Hematopoietic multipotent progenitor cell treated with erythropoietin and hydrocortisone succinate and interleukin-3 and kit ligand, for 8 days (in vitro differentiated cells): Measurements from ENCODE around the gene SNX6.
"Not testable (repeated sequence)": the region's sequence is repeated elsewhere in the genome, so short reads cannot be mapped to it uniquely, and the experiment has no call there.

Experiments used
- DNase-seq: peaks from one replicate; pipeline ENCODE4 v3.0.0-alpha.2; 2015

Gene SNX6

DNA sequence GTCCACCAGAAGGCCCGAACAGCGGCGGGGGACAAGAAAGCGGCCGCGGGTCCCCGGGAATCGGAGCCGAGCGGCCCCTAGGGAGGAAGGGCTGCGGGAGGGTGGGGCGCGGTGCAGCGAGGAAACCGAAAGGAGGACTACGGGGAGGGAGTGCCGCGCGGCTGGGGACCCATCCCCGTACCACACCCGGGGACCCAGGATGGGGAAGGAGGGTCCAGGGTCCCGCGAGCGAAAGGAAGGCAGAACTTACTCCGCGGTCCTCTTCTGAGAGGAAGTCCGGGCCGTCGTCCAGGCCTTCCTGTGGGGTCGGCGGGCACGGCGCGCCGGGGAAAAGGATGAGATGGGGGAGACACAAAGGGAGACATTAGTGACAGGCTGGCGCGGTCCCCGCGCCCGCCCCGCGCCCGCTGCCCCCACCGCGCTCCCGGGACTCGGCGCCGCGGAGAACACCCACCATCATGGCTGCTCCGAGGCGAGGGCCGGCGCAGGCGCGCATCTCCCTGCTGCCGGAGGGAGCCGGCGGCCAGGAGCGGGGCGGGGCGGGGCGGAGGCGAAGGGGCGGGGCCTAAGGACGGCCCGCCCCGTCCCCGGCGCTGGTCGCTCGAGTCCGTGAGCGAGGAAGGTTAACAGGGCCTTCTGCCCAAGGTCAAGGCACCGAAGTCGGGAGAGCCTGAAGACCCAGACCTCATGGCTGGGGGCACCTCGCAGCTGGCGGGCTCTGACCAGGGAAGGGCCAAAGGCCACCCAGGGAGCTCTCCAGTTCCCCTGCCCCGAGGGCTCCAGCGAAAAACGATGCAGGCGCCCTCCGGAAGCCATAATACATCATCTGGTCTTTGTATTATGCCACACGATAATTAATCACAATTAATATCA lies at the start of gene SNX6:
SNX6 (minus strand) TSS at position 492 of the 873 bp plus-strand sequence; CDS start at position 460, 32 bp downstream.
- DNase-seq = peak; percentile 78

DNA sequence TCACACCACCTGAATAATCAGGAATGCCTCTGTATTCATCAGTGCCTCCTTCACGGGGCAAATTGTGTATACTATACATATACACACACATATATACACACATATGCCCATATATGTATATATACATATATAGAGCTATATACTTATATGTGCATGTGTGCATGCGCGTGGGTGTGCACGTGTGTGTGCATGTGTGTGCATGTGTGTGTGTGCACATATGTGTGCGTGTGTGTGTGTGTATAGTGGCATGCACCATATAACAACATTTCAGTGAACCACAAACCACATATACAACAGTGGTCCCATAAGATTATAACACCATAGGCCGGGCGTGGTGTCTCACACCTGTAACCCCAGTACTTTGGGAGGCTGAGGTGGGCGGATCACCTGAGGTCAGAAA lies 48.8 kb upstream of the SNX6 start:
- DNase-seq = no peak

DNA sequence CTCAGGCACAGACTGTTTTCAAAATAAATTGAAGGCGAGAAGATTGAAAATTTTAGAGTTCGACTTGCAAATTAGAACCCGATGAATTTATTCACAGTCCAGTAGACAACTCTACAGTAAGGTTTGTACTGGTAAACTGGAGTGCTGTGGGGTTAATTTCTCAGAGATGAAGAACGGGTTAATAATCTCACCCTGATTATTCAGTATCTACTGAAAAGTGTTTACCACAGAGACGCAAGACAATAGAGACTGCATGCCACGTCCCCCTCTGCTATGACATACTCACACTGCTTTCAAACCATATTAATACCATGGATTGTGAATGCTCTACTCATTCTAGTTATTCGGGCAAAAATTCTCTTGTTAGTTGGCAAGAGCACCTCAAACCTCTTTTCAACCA lies 48.4 kb upstream of the SNX6 start:
- no peak for DNase-seq

DNA sequence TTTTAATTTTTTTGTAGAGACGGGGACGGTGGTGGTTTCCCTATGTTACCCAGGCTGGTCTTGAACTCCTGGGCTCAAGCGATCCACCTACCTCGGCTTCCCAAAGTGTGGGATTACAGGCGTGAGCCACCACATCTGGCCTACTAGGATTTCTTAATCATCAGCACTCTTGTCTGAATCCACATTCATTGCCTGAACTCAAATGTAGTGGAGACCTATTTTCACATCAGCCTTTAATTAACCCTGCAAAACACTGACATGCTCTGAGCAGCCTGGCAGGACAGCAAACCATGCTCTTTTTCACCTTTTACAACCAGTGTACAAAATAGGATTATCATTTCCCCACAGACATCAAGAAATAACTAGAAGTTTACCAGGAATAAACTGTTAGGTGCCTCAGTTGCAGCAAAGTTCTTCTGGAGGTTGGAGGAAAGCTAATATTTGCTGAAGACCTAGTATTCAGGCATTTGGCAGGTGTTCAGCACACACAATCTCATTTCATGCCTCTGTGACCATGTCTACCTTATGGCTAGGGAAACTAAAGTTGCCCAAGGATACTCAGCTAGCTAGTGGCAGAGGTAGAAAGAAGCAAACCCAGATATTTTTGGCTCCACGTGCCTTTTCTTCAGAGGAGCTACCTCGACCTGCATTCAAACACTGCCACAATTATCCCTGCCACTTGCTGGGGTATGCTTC lies 46.7 kb upstream of the SNX6 start:
- no peak for DNase-seq

DNA sequence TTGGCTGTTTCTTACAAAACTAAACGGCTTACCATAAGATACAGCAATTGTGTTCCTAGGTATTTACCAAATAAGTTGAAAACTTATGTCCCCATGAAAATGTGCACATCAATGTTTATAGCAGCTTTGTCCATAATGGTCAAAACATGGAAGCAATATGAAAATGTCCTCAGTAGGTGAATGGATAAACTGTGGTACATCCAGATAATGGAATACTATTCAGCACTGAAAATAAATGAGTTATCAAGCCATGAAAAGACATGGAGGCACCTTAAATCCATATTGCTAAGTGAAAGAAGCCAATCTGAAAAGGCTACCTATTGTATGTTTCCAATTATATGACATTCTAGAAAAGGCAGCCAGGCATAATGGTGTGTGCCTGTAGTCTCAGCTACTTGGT lies 43.8 kb upstream of the SNX6 start:
- DNase-seq = no peak

DNA sequence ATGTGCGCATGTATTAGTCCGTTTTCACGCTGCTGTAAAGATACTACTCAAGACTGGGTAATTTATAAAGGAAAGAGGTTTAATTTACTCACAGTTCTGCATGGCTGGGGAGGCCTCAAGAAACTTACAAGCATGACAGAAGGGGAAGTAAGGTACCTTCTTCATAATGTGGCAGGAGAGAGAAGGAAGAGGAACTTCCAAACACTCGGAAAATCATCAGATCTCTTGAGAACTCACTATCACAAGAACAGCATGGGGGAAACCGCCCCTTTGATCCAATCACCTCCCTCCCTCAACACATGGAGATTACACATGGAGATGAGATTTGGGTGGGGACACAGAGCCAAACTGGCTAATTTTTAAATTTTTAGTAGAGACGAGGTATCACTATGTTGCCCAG lies 41.8 kb upstream of the SNX6 start:
- no peak for DNase-seq

DNA sequence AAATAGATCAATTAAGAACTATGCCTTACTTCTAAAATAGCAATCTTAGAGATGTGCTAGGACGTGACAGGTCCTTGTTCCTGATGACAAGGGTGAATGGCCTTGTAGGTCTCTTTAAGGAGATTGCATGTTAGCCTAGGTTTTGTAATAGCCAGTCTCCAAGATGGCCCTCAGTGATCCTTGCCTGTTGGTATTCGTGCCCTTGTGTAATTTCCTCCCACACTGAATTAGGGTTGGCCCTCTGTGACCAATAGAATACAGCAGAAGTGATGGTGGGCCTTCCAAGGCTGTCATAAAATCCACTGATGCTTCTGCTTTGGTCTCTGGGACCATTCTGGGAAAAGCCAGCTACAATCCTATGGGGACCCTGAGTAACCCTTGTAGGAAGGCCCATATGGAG lies 38.2 kb upstream of the SNX6 start:
- DNase-seq = no peak

DNA sequence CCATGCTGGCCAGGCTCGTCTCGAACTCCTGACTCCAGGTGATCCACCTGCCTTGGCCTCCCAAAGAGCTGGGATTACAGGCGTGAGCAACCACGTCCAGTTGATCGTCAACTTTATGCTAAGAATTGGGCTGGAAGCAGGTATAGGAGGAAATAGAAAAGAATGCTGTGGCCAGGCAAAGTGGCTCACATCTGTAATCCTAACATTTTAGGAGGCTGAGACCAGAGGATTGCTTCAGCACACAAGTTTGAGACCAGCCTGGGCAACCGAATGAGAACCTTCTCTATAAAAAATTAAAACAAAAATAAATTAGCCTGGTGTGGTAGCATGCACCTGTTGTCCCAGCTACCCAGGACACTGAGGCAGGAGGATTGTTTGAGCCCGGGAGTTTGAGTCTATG lies 37.1 kb upstream of the SNX6 start:
- DNase-seq = no peak

DNA sequence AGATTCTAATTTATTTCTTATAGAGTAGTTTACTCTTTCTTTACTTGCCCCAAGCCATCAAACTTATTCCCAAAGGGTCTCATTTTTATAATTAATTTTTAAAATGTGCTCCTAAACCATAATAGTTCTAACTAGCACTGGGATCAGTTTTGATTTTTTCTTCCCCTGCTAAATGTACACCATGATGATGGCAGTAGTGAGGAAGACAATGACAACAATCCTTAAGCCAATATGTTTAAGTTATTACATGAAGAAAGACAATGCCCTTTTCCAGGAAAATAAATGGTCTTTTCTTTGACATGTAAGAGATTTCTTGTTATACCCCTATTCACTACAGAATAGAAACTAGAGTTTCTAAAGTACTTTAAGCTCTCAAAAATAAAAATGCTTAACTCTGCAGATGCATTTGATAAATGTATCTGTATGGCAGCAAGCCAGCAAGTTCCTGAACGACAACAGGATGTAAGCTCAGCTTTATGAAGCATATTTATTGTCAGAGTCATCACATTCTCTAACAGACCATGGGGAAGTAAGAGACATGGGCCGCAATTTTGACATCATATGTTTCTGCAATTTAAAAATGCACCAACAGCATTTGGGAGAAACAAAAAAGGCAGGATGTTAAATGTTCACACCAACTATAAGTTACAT lies 36.0 kb upstream of the SNX6 start:
- peak; percentile 17 for DNase-seq

DNA sequence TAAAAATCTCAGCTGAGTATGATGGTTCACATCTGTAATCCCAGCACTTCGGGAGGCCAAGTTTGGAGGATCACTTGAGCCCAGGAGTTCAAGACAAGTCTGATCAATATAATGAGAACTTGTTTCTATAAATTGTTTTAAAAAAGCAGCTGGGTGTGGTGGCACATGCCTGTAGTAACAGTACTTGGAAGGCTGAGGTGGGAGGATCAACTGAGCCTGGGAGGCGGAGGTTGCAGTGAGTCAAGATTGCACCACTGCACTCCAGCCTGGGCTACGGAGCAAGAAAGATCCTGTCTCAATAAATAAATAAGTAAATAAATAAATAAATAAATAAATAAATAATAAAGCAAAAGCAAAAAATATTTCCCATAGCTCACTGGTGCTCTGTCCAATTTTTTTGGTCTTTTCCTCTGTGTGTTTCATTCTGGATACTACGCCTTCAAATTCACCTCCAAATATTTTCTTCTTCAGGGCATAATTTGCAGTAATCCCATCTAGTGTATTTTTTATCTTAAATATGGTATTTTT lies 32.7 kb upstream of the SNX6 start:
- no peak for DNase-seq

DNA sequence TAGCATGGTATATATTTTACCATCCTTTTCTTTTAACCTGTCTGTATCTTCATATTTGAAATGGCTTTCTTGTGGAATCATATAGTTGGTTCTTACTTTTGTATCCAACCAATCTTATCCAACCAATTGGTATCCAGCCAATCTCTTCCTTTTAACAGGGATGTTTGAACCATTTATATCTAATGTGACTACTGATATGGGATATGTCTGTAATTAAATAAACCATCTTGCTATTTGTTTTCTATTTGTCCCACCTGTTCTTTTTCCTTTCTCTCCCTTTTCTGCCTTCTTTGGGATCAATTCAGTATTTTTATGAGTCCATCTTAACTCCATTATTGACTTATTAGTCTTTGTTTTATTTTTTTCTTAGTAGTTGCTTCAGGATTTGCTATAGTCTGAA lies 30.8 kb upstream of the SNX6 start:
- no peak for DNase-seq

DNA sequence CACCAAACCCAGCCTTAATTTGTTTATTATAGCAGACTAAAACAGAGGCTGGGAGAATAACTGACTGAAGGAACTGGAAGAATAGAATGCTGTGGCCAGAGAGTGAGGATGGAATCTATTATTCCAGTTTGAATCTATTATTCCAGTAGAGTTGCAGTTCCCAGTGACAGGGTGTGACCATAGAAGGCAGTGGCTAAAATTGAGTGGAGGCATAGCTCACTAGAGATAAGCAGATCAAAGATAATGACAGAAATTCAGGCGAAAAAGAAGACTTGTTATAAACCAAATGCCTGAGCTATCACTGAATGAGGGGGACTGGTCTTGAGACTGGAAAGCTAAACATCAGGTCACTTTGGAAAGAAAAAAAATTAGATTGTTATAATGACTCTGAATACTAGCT lies 26.0 kb upstream of the SNX6 start:
- no peak for DNase-seq

DNA sequence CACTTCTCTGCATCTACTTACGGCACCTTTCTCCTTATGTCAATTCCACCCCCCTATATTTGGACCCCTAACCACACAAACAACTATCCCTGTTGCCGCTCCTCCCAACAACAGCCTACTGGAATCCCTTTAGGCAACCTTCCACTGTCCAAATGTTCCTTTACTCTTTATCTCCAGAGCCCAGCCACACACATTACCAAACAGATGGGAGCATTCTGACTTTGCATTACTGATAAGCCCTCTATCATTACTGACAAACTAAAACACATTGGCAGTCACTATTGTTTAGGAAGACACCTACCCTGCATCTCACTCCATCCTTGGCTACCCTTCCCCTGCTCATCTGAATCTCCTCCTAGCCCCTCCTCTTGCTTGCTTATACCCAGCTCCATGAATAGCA lies 23.1 kb upstream of the SNX6 start:
- DNase-seq = peak; percentile 92

DNA sequence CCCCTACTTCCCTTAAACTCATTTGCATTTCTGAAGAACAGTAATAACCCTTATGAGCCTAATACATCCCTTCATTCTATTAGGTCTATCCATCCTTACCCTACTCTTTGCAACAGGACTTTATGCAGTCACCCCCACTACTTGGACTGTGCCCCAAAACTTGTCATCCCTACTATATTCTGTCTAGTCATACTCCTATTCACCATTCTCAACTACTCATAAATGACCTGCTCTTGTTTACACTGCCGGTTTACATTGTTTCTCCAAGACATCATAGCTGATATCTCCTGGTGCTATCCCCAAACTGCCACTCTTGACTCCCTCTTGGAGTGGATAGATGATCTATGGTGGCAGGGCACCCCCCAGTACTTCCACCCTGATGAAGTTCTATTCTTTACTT lies 22.4 kb upstream of the SNX6 start:
- not testable (repeated sequence) for DNase-seq

DNA sequence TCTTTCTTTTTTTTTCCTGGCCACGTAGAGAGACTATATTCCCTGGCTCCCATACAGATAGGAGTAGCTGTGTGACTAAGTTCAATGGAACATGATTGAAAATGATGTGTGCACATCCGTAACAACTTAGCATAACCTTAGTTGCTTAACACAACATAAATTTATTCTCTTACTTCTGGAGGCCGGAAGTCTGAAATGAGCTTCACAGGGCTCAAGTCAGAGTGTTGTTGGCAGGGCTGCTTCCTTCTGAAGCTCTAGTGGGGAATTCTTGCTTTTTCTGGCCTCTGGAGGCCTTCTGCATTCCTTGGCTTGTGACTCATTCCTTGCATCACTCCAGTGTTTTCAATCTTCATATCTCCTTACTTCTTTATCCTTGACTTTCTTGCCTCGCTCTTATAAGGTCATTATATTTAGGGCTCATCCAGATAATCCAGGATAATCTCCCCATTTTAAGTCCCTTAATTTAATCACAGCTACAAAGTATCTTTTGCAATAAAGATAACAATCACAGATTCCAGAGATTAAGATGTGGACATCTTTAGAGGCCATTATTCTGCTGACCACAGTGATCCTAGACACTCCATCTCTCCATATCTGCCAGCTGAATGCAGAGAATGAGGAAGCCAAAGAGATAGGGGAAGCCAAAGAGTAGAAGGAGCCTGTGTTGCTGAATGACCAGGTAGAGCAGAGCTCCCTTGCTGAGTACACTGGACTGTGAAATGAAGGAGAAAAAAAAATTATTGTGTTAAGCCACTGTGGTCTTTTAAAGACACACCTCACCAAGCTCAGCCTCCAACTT lies 21.0 kb upstream of the SNX6 start:
- DNase-seq = no peak

DNA sequence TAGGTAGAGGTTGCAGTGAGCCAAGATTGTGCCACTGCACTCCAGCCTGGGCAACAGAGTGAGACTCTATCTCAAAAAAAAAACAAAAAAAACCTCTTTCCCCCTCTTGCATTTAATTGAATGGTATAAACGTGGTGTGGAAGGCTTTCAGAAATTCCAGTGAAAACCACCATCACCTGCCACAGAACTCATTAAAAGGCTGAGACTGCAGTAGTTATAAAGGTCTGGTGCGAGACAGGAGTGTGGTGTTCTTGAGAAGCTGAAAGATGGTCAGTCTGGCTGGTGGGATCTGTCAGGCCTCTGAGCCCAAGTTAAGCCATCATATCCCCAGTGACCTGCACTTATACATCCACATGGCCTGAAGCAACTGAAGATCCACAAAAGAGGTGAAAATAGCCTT lies 20.1 kb upstream of the SNX6 start:
- not testable (repeated sequence) for DNase-seq

DNA sequence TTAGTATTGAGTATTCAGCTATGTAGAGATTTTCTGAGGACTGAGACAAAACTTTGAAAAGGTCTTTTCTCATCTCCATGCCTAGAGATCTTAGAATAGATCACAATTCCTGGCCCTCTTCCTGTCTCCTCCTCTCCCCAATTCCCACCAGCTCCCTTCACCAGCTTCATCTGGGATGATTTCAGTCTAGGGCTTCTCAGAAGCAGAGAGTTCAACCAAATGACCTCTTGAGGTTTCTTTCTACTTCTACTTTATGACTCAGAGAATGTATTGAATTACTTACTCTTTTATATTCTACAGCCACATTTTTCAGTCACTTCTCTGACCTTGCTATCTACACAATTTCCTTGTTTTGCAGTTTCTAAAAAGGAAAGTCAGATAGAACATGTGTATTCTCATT lies 19.4 kb upstream of the SNX6 start:
- no peak for DNase-seq

DNA sequence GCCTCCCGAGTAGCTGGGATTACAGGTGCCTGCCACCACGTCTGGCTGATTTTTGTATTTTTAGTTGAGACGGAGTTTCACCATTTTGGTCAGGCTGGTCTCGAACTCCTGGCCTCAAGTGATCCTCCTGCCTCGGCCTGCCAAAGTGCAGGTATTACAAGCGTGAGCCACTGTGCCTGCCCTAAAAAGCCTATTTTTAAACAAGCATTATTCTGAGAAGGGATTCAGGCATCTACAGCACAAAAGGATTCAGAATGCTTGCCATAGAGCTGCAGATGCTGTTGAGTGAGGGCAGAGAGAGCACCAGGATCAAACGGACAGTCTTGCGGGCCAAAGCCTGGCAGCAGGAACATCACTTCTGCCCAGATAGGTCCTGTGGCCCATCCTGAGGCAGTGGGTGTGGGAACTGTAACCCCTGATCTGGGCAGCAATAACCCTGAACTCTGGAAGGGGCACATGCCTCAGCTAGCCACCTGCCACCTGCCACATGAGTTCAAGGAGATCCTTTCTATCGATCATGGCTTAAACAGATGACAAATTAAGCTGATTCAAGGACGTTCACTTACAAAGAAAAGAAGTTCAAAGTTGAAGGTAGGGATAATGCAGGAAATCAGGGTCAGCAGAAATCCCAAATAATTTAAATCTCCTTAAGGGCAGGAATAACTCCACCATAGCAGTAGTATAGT lies 16.8 kb upstream of the SNX6 start:
- no peak for DNase-seq

DNA sequence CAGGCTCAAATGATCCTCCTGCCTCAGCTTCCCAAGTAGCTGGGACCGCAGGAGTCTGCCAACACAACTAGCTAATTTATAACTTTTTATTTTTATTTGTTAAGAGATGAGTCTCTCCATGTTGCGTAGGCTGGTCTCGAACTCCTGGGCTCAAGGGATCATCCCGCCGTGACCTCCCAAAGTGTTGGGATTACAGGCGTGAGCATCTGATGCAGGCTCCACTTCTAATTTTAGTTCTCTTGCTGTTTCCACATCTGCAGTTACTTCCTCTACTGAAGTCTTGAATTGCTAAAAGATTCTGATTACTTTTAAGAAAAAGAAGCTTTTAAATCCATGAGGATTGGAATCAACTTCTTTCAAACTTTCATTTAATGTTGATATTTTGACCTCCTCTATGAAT lies 13.4 kb upstream of the SNX6 start:
- DNase-seq = no peak

DNA sequence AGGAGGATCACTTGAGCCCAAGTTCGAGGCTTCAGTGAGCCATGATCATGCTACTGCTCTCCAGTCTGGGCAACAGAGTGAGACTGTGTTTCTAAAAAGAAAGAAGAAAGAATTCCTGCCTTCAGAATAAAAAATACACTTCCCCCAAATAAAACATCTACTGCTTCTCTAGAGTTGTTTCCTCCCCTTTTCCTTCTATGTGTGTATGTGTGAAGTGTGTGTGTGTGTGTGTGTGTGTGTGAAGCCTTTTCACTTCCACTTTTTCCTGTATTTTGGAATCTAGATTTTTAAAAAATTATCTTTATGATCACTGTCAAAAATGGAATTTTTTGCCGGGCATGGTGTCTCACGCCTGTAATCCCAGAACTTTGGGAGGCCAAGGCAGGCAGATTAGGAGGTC lies 12.6 kb upstream of the SNX6 start:
- DNase-seq = no peak

DNA sequence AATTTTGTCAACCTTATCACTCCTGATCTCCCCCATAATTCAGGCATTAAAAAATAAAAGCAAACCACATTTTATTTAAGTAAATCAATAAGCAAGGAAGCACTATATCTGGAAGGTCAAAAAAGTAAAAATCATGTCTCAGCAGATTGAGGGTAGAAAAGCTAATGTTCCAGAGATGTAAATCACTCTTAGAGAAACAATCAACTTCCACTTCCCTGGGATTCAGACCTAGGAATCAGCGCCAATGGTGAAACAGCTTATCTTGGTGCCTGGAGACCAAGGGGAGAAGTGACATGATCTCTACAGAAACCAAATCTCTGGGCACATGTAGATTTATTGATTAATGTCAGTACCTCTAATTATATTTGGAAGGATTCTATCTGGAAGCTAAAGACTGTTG lies 10.9 kb upstream of the SNX6 start:
- DNase-seq = no peak

DNA sequence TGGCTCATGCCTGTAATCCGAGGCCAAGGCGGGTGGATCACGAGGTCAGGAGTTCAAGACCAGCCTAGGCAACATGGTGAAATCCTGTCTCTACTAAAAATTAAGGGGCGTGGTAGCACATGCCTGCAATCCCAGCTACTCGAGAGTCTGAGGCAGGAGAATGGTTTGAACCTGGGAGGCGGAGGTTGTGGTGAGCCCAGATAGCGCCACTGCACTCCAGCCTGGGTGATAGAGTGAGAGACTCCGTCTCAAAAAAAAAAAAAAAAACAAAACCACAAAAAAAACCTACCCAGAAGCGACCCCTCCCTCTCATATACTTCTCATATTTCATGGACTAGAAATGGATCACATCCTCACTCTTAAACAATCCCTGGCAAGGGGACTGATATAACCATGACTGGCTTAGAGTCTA lies 4.4 kb upstream of the SNX6 start:
- peak; percentile 27 for DNase-seq
